Stimulated activated CD4-positive, alpha-beta T cell treated with anti-CD3 and anti-CD28 coated beads, Interleukin-12 subunit alpha, Interleukin-12 subunit beta, amount 100 ng/mL, for 48 hours (primary cell): ENCODE data around the gene MAPK11.
A peak's percentile ranks its signal among the peaks of the same experiment; 100 is the strongest.

Source experiments
- DNase-seq, 3 donors: peaks; one replicate each; pipeline ENCODE4 v3.0.0-alpha.2; 2020; ENCODE audit warnings: low read depth in 2 of 3, low spot score in 1 of 3

MAPK11 gene

DNA sequence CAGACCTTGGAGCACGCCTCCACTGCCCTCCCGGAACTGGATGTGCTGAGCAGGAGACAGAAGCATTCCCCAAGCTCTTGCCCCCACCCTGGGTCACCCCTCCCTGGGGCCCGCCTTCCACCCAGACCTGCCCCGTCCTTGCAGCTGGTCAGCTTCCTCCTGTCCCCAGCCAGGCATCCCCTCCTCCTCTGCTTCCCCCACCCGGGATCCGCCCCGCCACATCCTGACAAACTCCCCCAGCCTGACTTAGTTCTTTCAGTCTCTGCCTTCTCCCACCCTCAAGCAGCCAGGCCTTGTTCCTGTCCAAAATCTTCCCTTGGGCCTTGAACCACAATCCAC is 38.4 kb upstream of the MAPK11 start:
- no peak for DNase-seq

DNA sequence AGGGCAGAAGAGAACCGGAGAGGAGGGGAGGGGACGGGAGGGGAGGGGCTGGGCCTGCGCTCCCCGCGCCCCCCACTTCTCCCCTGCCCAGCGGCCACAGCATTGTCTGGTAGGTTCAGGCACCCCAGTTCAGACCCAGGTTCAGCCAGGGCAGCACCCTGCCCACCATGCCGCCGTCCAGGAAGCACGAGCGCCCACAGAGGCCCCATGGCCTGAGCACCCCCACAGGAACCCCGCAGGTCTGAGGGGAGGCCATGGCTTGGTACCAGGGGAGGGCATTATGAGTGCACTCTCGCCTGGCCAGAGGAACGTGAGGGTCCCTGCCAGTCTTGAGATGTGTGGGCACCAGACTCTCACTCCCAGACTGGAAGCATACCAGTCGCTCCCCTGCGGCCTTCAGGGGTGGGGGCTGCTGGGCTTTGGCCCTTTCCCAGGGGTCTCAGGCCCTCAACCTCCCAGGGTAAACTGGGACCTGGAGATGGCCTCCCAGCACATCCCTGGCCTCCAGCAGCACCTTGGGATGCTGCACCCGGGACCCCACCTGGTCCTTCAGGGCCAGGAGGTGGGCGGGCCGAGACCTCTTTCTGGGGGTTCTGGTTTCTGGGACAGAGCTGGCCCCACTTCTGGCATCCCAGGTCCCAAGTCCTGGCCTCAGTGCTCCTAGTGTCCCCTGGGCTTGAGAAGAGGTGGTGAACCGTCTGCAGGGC is 37.9 kb upstream of the MAPK11 start:
- DNase-seq: no peak

DNA sequence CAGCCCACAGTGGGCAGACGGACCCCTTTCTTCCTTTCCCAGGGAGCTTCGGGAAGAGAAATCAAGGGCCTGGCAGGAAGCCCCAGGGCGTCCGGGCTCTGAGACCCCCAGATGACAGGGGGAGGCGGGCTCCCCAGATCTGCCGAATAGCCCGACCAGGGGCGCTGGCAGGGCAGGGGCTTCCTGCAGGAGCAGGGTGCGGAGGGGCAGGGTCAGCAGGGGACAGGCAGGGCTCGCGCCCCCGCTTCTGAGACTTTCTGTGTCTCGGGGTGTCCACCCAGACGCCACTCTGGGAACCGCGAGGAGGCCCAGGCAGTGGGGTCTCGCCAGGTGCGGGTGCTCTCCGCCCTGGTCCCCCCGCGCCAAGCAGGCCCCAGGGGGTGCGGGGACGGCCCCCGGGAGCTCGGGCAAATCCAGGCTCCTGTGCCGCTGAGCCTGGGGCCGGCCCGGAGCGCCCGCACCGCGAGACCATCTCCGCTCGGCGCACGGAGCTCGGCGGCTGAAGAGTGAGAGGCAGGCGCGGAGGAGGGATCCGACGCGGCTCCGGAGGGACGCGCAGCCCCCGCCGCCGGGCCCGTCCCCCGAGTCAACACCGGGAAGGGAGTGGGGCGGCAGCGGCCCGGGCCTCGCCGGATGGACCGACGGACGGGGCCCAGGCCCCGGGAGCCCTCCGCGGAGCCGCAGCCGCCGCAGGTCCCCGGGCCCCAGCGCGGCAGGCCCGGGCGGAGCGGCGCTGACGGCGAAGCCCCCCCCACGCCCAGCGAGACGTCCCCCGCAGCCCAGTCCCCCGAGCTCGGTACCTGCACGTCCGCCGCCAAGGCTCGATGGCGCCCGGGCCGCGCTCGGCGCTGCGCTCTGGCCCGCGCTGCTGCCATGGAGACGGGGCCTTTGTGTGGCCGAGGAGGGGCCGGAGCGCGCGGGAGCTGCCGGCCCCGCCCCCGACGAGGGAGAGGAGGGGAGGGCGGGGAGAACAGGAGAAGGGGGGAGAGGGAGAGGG is 36.9 kb upstream of the MAPK11 start, which contains the start of gene PLXNB2:
Gene PLXNB2, minus strand, starts transcription at position 894 of the 997 bp plus-strand sequence. CDS start 17,062 bp downstream, outside the sequence.
- DNase-seq: peak in 1 of 3 donors; percentile 26

DNA sequence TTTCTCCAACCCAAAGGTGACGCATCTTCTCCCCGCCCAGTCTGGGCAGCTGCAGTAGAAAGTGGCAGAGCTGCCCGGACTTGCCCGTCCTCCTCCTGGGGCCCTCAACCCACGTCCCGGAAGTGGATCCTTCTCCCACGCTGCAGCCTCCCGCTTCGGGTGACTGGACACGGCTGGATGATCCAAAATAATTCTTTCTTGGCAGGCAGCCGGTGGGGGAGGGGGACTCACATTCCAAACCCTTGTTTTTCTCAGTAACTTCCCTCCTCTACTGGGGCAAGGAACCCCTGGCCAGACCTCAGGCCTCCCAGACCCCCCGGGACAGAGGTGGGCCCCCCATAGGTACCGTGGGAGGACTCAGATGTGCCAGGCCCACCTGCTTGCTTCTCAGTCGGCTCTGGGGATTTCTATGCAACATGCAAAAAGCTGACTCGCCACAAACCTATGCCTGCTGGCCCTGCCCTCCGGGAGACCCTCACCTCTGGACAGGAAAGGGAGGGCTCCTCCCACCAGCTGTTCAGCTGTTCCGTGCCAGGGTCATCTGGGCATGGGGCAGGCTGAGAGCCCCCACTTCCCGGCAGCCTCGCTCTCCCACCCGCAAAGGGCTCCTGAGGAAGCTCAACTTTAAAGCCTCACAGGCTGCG is 35.9 kb upstream of the MAPK11 start:
- no peak for DNase-seq

DNA sequence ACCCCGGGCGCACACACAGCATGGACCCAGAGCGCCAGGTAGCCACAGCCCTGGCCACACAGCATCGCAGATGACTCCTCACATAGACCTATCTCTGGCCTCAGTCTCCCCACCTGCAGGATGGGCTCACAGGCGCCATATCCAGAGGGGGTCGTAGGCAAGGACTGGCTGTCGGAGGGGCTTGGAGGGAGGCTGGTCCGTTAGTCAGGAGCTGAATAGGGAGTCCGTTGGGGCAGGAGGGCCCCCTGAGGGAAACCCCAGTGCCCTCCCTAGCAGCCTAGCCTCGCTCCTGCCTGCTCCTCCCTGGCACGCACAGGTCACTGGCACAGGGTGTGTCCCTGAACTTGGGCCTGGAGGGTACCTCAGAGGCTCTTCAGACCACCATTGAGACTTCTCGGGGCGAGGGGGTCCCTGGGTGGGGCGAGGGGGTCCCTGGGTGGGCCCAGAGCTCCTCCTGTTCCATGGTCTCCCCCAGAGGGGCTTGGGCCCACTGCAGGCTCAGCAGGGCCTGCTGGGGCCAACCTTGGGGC is 35.3 kb upstream of the MAPK11 start:
- no peak for DNase-seq

DNA sequence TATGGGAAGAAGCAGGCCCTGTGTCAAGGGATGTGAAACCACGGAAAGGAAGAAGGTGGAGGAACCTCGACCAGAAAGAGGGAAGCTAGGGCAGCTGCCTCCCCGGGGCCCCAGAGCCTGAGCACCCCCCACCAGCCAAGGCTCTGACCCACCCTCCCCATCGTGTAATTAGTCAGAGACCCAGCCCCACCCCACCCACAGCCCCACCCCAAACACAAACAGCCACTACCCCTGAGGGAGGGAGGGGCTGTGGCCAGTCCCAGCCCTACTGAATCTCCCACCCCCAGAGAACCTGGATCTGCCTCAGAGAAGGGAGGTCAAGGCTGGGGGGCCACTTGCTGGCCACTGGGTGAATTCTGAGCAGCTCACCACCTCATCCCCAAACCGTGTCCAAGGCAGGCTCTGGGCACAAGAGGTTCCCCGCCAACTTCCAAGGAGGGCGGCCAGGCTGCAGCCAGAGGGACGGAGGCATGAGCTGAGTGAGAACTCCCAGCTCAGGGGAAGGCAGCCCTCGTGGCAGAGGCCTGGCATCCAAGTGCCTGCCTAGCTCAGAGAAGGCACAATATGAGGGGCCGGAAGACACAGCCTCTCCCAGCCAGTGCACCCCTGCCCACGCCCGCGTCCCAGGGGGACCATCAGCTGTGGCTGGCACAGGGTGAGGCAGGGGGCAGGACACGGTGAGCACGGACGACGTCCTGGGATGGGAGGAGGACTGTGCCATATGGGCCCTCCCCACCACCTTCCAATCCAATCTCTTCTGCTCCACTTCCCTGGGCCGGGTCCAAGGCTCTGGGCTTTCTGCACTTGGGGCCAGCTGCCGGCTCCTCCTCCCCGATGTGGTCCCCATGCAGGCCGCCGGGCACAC is 34.6 kb upstream of the MAPK11 start:
- no peak for DNase-seq

DNA sequence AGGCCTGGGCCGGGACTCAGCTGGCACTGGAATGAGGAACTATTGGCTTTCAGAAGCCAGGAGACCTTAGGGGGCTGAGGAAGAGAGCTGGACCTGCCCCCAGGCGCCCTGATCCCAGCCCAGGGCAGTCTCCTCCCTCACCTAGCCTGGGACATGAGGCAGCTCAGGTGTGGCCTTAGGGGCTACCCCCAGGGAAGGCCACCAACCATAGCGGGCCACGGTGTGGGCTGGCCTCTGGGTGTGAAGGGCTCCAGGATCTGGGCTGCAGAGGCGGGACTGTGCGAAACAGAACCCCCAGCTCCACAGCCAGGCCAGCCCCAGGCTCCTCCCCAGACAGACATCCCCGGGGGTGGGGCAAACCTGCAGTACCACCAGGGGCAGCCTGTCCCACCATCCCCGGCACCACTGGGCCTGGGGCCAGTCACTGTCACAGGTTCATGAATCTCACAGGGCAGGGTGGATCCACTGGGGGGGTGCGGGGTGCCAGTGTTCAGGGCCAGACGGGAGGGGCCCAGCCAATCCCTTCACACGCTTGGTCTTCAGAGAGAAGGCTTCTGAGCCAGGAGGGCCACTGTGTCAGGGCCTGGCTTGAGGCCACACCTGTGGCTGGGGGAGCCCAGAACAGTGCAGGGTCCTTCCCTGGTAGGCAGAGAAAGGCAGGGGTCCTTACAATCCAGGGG is 33.8 kb upstream of the MAPK11 start:
- no peak for DNase-seq

DNA sequence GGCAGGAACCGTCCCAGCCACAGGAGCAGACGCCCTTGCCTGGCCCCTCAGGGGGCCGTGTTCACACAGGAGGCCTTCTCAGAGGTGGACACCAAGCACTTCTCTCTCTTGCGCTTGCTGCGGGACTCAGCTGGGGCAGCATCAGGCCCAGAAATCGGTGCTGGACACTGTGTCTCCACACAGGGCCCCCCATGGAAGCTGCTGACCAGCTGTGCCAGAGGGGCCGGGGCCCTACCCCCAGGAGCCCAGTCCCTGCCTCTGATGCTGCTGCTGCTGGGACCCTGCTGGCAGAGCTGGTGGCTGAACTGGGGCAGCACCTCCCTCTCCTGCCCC is 33.3 kb upstream of the MAPK11 start:
- DNase-seq: no peak

DNA sequence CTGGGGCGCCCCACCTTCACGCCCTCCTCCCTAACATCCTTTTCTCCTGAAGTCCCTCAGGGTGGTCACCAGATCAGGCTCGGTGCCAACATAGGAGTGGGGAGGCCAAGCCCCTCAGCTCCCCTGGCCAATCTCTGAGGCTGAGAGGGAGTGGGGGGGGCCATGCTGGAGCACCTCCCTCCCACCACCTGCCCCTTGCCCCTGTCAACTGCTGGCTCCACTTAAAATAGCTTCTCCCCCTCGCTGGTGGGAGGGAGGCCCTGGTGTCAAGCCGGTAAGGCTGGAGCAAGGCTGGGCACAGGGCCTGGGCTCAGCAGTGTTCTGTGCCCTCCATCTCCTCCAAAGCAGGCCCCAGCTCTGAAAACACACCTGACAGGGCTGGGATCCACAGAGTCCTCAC is 32.4 kb upstream of the MAPK11 start:
- no peak for DNase-seq

DNA sequence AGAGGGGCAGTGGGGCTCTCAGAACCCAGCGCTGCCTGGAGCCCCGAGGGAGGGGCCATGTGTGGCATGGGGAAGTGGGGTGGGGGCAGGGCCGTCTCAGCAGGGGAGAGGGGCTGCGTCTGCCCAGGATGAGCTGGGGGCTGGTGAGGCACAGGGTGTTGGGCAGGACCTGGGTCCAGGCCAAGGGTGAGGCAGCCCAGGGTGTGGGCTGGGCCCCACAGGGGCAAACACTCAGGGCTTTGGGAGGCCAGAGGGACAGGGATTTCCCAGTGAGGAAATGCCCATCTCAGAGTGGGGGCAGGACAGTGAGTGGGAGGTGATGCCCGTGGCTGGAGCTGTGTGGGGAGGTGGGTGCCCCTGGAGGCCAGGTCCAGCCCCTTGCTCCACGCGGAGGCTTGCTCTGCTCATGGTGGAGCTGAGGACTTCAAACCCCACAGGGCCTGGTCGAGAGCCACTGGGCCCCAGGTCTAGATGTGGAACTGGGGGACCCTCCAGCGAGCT is 31.9 kb upstream of the MAPK11 start:
- no peak for DNase-seq

DNA sequence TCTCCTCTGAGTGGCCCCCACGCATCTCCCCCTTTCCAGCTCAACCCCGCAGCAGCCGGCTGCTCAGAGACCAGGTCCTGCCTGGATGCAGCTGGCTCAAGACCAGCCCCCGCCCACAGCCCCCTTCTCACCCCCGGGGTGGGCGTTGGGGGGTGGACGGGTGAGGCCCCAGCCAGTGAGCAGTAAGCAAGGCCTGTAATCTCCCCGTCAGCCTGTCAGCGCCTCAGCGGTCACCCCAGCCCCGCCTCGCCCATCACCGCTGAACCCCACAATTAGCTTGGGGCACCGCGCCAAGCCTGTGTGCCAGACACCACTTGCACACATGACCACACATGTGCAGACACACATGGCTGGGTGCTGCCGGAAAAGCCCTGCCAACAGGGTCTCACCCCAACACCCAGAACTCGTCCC is 31.4 kb upstream of the MAPK11 start:
- DNase-seq: no peak

DNA sequence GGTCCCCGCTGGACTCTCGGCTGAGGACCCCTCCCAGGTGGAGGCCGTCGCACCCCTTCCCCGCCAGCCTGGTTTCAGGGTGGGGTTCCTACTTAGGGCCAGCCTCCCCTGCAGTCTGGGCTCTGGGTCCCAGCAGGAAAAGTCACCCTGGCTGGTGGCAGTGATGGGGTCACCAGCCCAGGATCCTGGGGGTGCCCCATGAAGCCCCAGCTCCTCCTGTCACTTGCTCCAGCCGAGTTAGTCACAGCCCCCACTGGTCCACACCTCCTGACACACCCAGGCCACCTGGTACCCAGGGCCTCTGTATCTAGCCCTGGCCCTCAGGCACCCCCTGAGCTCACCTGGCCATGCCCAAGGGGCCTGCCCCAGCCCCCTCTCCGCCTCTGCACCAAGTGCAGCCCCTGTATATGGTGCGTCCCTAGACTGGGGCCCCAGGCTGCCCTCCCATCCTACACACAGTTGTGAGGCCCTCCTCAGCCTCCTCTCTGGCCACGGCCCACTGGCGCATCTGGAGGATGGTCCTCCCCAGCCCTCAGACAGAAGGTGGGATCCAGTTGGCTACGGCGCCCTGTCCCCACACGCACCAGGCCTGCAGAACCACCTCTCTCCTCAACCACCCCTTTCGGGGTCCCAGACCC is 30.6 kb upstream of the MAPK11 start:
- DNase-seq: no peak

DNA sequence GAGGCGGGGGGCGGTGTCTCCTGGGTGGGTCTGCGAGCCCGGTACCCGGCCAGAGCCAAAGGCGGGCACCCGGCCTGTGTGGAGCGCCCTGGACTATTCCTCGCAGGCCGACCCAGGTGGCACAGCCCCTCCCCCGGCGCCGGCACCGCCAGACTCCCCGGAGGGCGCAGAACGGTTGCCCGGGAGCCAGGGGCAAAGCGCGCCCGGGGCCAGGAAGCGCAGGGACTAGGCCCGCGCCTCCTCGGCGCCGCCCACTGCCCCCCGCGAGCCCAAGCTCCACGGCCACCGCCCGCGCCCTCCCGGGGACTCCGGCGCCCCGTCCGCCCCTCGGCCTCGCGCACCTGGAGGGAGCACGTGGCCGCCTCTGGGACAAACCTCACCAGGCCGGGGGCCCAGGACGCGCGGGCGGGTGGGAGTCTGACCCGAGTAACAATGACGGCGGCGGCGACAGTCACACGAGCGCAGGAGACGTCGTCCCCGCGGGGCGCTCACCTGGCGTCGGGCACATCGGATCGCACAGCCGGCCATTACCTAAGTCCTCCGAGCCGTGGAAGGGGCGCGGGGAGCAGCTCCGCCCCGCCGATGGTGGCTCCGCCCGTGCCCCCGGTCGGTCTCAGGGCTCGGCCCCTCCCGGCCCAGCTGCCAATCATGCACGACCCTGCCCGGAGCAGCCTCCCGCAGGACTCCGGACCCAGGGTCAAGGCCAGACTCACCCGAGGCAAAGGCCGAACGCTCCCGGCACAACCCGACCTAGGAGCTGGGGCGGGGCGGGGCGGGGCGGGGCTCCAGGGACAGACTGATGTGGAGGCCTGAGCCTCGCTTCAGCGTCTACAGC is 29.8 kb upstream of the MAPK11 start:
- DNase-seq: no peak

DNA sequence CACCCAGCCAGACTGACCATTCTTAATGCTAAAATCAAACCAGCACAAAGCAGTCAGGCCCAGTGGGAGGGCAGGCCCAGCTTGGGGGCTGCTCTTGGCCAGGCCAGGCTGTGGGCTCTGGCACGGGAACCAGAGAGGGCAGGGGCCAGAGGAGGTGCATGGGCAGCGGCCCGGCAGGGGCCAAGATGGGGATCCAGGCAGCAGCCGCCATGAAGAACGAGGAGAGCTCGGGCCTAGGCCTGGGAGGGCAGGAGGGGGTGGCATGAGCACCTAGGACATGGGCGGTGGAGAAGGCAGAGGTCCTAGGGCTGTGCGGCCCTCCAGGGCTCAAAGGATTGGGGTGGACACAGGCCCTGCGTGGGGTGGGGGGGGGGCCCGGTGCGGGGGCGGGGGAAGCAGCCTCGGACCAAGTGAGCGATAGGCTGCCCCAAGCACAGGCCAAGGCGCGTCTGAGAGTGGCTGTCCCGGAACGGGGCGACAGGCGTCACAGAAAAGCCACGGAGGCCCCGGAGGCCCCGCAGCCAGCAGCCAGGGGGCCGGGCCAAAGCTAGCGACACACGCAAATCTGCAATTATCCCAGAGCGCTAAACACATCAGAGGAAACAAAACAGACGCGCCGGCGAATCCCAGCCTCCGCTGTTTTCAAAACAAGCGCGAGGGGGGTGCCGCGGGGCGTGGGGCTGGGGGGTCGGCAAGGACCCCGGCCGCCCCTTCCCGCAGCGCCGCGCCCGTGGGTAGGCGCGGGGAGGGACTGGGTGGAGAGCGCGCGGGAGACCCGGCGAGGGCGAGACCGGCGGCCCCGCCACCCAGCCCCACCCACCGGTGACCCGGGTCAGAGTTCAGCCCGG is 29.0 kb upstream of the MAPK11 start:
- no peak for DNase-seq

DNA sequence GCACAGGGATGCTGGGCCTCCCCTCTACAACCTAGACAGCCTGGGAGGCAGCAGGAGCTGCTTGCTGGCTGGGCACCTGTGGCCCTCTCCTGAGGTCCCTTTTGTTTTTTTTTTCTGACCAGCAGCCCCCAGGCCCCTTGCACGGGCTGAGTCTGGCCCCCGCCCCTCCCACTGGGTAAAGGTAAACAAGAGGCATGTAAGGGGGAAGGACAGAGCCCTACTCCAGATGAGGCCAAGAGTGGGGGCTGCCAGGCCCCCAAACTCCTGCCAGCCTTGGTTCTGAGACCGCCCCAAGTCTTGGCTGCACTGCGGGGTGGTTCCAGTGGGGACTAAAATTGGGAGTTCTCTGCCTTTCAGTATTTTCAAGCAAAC is 28.1 kb upstream of the MAPK11 start:
- no peak for DNase-seq

DNA sequence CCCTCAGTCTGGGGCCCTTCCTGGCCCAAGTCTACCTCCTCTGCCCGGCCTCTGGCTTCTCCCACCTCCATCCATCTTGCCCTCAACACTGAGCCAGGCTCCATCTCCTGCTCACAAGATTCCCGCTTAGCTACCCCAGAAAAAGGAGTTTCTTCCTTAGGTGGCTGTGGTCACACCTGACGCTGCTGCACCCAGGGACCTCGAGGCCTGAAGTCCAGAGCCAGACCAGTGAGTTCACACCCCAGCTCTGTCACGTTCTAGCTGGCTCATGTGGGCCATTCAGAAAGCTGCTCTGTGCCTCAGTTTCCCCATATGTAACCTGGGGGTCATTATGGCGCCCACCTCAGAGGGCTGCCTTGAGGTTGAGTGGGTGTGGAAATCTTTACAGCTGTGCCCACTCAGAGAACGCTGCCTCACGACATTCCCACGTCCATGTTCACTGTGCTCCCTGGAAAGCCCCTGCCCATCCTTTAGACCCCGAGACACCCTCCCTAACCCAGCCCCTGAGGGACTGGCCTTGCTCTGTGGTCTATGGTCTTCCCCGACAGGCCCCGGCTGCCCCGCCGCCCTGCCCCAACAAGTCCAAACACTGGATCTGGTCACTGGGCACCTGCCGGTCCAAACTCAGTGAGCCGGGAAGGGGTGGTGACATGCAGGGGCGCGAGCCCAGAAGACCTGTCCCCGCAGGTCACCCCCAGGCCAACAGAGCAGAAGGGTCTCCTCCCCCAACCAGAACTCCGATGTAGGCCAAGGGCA is 27.5 kb upstream of the MAPK11 start:
- DNase-seq: no peak
